WERI-Rb-1 (cell line): ENCODE measurements around the gene RIT2.

Source experiments
- DNase-seq: peaks from one replicate; pipeline ENCODE4 v3.0.0-alpha.2; 2020
- H3K27ac ChIP-seq: fragments of 250-450 bp; sonication (Bioruptor Pico); 2 replicates; pipeline ENCODE4 v1.5.1; 2020; ENCODE audit warnings: mild to moderate bottlenecking, moderate library complexity
- H3K27me3 ChIP-seq: fragments of 250-450 bp; sonication (Bioruptor Pico); 2 replicates; pipeline ENCODE4 v1.5.1; 2021; ENCODE audit warnings: mild to moderate bottlenecking, low read depth, moderate library complexity; ENCODE audit not compliant: insufficient read depth, severe bottlenecking
- H3K36me3 ChIP-seq: fragments of 250-450 bp; sonication (Bioruptor Pico); 2 replicates; pipeline ENCODE4 v1.5.1; 2020; ENCODE audit warnings: mild to moderate bottlenecking, moderate library complexity
- H3K4me3 ChIP-seq: 2 replicates; pipeline ENCODE4 v1.5.1; 2011; ENCODE audit warnings: low read depth, mild to moderate bottlenecking, control low read depth, low read length
- H3K9me3 ChIP-seq: fragments of 250-450 bp; sonication (Bioruptor Pico); 2 replicates; pipeline ENCODE4 v1.5.1; 2021; ENCODE audit warnings: mild to moderate bottlenecking, moderate library complexity; ENCODE audit not compliant: severe bottlenecking
- CTCF ChIP-seq: IDR thresholded peaks from 2 replicates; pipeline ENCODE4 v1.5.1; 2011; ENCODE audit warnings: low read depth, mild to moderate bottlenecking, control low read depth, inconsistent platforms, low read length

The RIT2 gene

GRCh38 chr18:43068781-43069180 is 46.7 kb downstream of the RIT2 start:
- H3K36me3 ChIP-seq: no peaks in the 10 kb centered on the region
- H3K9me3 ChIP-seq: no peaks in the 10 kb centered on the region
- no peak overlapping the region for H3K4me3 ChIP-seq
- H3K27ac ChIP-seq: no peak overlapping the region
- H3K27me3 ChIP-seq: no peaks in the 10 kb centered on the region
- no peak for DNase-seq
- no peak for TF ChIP-seq CTCF

GRCh38 chr18:43067570-43067969 is 47.9 kb downstream of the RIT2 start:
- no peaks in the 10 kb centered on the region for H3K36me3 ChIP-seq
- H3K27me3 ChIP-seq: no peaks in the 10 kb centered on the region
- H3K9me3 ChIP-seq: no peaks in the 10 kb centered on the region
- H3K27ac ChIP-seq: no peak overlapping the region
- no peak for TF ChIP-seq CTCF
- DNase-seq: no peak
- no peak overlapping the region for H3K4me3 ChIP-seq

- TF ChIP-seq CTCF: no peak
- no peak for DNase-seq
- no peak overlapping the region for H3K4me3 ChIP-seq
- H3K27me3 ChIP-seq: no peaks in the 10 kb centered on the region
- H3K9me3 ChIP-seq: no peaks in the 10 kb centered on the region
- no peaks in the 10 kb centered on the region for H3K36me3 ChIP-seq
- no peak overlapping the region for H3K27ac ChIP-seq
Observed at GRCh38 chr18:43061816-43062215, 53.7 kb downstream of the RIT2 start.

- no peak for DNase-seq
- no peak overlapping the region for H3K4me3 ChIP-seq
- TF ChIP-seq CTCF: no peak
Observed at GRCh38 chr18:43061318-43061717, 54.2 kb downstream of the RIT2 start.

GRCh38 chr18:43060020-43060419 is 55.5 kb downstream of the RIT2 start:
- Histone ChIP-seq H3K36me3 (no peaks in the 10 kb centered on the region), H3K27ac (no peak overlapping the region), H3K9me3 (no peaks in the 10 kb centered on the region), H3K27me3 (no peaks in the 10 kb centered on the region), H3K4me3 (no peak overlapping the region)
- DNase-seq: no peak
- TF ChIP-seq CTCF: no peak

More at GRCh38 chr18:43061318-43061717, 54.2 kb downstream of the RIT2 start:
- Histone ChIP-seq H3K36me3 (no peaks in the 10 kb centered on the region), H3K27ac (no peak overlapping the region), H3K27me3 (no peaks in the 10 kb centered on the region), H3K9me3 (no peaks in the 10 kb centered on the region)

GRCh38 chr18:43054815-43055519 is 60.5 kb downstream of the RIT2 start:
- H3K4me3 ChIP-seq: no peak overlapping the region
- H3K27ac ChIP-seq: no peak overlapping the region
- no peaks in the 10 kb centered on the region for H3K36me3 ChIP-seq
- peak; percentile 9 for DNase-seq
- no peak for TF ChIP-seq CTCF
- no peaks in the 10 kb centered on the region for H3K9me3 ChIP-seq
- no peaks in the 10 kb centered on the region for H3K27me3 ChIP-seq
